GM19438 (cell line): ENCODE data around the gene DCTN2.
"Not testable (repeated sequence)": the region's sequence is repeated elsewhere in the genome, so short reads cannot be mapped to it uniquely, and the experiment has no call there.

Experiments
- ATAC-seq: cut with Tn5 transposase; IDR thresholded peaks from one replicate; pipeline ENCODE4 v1.9.1; 2021; ENCODE audit warnings: low read depth; ENCODE audit not compliant: unreplicated experiment

DCTN2 gene

DNA sequence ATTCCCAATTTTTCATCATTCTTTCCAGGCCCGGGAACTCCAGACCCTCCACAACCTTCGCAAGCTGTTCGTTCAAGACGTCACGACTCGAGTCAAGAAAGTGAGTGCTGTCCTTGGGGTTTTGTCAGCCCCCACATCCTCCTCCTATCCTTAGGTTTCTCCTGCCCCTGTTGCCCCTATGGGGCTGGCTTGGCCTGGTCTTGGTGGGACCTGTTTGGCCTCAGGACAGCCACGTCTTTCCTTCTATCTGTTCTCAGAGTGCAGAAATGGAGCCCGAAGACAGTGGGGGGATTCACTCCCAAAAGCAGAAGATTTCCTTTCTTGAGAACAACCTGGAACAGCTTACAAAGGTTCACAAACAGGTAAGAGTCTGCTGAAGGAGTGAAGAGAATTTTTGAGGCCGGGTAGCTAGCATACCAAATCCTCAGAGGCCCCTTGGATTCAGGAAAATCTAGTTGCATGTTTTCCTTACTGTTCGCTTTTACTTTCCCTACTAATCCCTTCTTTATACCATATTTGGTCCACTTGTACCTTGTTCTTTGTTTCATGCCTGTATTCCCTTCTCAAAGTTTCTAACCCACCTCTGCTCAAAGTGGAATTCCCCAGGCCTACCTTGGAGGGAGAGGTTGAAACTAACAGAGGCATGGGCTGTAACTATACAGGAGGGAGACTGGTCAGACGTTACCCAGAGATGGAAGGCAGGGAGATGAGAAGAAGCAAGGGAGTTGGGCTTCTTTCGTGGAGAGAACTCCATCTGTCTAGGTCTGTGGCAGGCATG lies 31.2 kb upstream of the DCTN2 start:
- ATAC-seq = no peak

DNA sequence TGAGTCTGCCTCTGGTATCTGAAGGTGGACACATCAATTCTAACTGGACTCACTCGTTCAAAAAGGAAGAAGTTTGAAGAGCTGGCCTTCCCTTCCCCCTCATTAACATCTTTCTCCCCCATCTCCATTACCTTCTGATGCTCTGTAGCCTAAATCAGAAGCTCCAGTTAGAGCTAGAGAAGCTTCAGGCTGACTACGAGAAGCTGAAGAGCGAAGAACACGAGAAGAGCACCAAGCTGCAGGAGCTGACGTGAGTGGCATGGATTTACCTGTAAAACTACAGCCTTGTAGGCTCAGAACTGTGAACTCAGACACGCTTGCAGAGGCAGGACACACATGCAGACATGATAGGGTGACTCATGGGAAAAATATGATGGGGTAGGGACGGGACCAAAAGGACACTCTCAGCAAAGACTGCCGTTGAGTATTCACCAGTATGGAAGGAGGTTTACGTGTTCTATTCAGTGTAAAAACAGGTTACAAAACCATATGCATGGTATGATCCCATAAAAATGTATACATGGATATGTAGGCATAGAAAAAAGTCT lies 29.7 kb upstream of the DCTN2 start:
- no peak for ATAC-seq

DNA sequence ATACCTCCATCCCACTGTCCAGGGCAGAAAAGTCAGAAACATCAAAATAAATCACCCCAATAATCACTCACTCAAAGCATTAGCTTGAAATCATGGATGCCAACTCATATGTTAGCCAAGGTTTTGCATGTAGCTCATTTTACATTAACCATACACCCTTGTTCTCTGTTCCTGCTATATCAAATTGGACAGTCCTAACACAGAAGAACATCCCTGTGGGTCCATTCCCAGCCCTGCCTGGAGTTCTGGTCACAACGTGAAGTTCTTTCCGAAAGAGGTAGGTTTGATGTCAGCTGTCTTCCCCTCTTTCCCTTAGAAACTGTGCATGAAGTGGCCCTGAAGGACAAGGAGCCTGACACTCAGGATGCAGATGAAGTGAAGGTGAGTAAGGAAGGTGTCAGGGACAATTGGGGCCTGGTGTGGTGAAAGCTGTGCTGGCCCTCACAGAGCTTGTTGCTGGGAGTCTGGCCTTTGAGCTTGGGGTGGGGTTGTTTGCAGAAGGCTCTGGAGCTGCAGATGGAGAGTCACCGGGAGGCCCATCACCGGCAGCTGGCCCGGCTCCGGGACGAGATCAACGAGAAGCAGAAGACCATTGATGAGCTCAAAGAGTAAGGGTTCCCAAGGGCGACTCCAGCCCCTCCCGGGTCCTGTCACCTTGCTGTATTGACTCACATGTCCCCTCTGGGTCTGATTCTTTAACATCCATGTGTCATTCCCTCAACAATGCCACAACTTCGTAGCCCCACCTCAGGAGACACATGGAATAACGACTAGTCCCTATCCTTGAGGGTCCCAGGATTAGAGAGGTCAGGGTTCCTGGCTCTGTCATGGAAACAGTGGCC lies 29.0 kb upstream of the DCTN2 start:
- ATAC-seq = no peak

DNA sequence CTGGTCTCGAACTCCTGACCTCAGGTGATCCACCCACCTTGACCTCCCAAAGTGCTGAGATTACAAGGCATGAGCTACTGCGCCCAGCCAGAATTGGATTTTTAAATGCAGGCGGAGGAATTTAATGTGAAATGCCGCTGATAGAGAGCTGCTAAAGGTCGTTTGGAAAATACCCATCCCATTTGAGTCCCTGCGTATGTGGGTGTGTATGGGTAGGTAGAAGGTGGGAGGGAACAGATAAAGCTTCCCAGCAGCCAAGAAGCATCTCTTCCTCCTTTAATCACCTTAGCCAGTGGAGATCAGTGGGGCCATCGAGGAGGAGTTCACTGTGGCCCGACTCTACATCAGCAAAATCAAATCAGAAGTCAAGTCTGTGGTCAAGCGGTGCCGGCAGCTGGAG lies 27.8 kb upstream of the DCTN2 start:
- no peak for ATAC-seq

DNA sequence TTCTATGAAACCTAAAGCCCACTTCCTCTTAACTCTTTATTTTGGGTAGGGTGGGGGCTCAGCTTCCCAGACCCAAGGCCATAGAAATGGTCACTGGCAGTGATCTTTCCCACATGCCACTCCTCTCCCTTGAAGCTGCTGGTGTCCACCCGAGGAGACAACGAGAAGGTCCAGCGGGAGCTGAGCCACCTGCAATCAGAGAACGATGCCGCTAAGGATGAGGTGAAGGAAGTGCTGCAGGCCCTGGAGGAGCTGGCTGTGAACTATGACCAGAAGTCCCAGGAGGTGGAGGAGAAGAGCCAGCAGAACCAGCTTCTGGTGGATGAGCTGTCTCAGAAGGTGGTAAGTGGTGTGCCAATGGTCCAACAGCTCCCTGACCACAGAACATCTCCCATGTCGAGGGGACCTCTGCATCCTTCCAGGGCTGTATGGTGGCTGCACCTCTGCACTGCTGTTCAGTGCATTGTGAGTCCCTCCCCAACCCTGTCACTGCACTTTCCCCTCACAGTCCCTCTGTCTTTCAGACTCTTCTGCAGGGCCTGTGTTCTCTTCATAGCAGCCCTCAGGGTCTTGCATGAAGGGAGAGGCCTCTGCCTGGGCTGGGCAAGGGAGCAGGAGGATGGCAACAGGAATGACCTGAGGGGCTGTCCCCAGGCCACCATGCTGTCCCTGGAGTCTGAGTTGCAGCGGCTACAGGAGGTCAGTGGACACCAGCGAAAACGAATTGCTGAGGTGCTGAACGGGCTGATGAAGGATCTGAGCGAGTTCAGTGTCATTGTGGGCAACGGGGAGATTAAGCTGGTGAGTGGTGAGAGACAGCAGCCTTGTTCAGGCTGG lies 25.2 kb upstream of the DCTN2 start:
- ATAC-seq = no peak

DNA sequence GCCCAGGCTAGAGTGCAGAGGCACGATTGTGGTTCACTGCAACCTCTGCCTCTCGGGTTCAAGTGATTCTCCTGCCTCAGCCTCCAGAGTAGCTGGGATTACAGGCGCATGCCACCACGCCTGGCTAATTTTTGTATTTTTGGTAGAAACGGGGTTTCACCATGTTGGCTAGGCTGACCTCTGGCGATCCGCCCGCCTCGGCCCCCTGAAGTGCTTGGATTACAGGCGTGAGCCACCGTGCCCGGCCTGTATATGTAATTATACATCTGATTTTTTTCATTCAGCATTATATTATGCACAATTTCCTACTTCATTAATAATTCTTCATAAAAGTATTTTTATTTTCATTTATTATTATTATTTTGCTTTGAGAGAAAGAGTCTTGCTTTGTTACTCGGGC lies 23.4 kb upstream of the DCTN2 start:
- ATAC-seq = not testable (repeated sequence)

DNA sequence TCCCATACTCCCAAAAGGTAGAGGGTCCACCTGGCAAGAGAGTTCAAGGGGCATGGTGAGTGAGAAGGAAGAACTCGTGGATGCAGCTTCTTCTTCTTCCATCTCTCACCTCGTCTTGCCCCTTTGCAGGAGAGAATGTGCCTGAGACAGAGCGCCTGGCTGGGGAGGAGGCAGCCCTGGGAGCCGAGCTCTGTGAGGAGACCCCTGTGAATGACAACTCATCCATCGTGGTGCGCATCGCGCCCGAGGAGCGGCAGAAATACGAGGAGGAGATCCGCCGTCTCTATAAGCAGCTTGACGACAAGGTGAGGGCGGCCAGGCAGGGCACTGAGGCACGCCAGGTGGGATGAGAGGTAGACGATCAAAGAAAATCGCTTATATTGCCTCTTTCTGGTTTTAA lies 22.9 kb upstream of the DCTN2 start:
- no peak for ATAC-seq

DNA sequence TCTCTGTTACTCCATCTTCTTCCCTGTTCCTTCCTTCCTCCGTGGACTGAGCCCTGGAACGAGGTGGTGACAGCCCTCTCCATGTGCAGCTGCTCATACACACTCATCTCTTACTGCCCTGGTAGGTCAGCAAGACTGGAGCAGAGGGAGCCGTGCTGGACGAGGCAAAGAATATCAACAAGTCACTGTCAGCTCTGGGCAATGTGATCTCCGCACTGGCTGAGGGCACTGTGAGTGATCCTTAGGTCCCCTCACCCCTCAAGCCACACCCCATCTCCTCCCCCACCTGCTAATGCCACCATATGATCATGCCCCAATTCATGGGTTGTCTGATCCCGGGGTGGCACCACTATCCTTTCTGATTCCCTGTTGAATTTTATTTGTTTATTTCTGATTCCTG lies 21.8 kb upstream of the DCTN2 start:
- ATAC-seq = no peak

DNA sequence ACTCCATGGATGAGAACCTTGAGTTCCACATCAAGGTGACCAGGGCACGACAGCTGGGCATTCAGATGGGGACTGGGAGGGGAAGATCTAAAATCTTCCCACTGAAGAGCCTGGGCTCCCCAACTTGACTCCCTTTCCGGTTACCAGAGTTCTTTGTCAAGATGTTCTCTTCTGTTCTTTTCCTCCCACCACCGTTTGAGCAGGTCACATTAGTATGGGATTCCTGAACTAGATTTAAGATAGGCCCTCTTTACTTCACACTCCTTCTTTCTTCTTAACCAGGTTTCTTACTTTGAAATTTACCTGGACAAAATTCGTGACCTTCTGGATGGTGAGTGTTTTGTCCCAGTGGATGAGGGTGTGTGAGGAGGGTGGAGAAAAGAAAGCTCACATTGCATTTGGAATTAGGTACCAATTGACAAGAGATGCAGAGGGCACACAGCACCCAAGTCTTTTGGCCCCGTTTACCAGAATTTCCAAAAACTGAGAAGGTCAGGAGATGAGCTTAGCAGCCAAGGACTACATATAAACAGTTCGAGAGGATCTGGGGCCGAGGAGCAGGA lies 17.3 kb upstream of the DCTN2 start:
- no peak for ATAC-seq

DNA sequence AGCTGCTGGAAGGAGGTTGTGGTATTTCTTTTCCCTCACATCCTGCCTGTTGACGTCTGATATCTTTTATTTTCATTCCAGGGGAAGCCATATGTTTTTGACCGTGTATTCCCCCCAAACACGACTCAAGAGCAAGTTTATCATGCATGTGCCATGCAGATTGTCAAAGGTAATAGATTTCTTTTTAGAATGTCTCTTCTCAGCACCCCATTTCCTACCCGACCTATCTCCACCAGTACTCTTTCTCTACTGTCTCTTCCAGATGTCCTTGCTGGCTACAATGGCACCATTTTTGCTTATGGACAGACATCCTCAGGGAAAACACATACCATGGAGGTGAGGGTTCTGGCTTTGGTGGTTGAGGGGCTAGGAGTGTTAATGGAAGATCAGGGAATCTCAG lies 16.4 kb upstream of the DCTN2 start:
- ATAC-seq = no peak

DNA sequence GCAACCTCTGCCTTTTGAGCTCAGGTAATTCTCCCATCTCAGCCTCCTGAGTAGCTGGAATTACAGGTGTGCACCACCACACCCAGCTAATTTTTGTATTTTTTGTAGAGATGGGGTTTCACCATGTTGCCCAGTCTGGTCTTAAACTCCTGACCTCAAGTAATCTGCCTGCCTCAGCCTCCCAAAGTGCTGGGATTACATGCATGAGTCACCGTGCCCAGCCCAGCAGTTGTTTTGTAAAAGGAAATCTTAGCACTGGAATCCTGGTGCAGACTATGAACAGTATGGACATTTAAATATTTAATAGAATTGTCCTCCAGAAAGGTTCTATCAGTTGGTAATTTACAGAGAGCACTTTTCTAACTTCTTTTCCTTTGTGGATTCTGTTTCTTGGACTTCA lies 14.1 kb upstream of the DCTN2 start:
- not testable (repeated sequence) for ATAC-seq

DNA sequence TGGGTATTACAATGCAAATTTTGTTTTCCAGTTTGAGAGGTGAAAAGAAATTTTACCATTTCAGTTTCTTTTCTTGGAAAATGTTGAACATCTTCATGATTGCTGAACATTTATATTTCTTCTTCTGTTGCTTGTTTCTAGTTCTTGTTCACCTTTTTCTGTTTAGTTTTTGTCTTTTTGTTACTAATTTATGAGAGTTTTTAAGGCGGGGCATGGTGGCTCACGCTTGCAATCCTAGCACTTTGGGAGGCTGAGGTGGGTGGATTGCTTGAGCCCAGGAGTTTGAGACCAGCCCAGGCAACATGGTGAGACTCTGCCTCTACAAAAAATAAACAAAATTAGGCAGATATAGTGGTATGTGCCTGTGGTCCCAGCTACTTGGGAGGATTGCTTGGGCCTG lies 13.5 kb upstream of the DCTN2 start:
- no peak for ATAC-seq

DNA sequence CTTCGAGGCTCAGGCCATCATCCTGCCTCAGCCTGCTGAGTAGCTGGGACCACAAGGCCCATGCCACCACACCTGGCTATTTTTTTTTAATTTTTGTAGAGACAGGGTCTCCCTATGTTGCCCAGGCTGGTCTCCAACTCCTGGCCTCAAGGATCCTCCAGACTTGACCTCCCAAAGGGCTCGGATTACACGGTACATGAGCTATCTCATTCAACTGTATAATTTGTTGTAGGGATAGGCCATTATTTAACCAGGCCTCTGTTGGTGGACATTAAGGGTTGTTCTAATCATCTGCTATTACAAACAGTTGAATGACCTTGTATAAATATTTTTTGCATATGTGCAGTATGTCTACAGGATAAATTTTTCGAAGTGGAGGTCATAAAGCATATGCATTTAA lies 11.9 kb upstream of the DCTN2 start:
- no peak for ATAC-seq

DNA sequence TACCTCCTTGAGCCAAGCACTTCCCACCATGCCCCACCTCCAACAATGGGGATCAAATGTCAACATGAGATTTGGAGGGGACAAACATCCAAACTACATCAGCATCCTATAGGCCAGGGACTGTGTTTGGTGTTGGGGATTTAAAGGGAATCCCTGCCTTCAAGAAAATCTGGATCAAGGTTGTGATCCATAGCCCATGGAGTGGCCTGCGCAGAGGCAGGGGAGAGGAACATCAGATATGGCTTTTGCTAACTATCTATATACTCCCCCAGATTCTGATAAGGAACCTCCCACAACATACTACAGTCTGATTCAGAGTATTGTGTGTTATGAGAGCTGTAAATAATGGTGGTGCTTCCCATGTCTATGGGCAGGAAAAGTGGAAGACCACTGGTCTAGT lies 7.9 kb upstream of the DCTN2 start:
- no peak for ATAC-seq

DNA sequence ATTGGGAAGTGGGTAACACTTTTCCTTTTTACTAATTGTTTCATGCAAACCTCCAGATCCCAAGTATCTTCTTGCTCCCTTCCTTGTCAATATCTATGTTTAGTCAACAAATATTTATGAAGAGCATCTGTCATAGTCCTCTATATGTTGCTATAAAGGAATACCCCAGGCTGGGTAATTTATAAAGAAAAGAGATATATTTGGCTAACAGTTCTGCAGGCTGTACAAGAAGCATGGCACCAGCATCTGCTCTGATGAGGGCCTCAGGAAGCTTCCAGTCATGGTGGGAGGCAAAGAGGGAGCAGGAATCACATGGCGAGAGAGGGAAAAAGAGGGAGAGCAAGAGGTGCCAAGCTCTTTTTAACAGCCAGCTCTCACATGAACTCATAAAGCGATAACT lies 7.5 kb upstream of the DCTN2 start:
- ATAC-seq = no peak

DNA sequence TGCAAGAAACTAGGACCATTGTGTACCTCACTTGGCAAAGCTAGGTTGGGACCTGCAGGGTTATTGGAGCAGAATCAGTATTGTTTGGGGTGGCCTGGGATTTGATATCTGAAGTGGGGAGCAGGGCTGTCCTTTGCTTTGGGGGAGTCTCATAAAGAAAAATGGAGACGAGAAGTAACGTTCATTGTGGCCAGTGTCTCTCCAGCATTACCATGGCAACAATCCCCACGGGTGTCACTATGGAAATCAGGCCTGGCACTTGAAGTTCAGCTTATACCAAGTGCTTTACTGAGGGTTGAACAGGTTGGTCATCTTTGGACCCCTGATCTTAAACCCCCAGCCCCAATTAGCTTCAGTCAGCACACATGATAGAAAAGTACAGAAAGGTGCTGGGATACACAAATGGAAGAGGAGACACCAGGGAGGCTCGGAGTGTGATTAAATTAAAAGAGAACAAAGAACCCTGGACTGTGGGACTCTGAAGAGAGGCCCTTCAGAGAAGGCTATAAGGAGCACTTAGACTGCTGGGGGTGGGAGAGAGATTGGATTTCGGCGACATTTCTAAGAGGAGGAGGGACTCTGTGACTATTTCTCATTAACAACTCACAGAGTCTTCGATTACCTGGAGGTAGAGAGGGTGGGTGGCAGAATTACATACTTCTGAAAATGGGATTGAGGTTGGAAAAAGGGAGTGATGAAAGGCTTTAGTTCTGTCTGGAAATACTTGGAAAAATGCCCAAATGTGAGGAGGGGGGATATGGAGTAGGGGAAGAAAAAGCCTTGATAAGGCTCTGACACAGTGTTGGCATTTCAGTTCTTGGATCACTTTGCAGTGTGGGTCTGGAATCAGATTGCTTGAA lies 6.6 kb upstream of the DCTN2 start:
- no peak for ATAC-seq

DNA sequence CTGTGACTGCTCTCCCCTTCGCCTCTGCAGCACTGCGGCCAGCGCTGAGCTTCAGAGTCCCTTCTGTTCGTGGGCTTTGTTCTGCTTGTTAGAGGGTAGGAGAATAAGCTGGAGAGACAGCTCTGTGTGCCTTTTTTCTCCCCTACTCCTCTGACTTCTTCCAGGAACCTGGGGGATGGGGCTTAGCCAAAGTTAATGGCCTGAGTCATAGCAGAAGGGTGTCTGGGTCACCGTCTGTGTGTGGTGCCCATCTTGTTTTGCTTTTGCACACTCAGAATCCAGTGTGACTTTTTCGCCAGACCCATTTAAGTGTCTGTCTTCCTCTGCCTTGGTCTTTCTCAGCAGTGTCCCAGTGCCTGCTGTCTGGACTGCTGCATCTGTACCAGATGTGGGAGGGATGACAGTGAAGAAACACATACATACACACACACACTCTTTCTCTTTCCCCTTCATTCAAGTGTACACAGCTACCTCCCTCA lies 5.9 kb upstream of the DCTN2 start:
- no peak for ATAC-seq

DNA sequence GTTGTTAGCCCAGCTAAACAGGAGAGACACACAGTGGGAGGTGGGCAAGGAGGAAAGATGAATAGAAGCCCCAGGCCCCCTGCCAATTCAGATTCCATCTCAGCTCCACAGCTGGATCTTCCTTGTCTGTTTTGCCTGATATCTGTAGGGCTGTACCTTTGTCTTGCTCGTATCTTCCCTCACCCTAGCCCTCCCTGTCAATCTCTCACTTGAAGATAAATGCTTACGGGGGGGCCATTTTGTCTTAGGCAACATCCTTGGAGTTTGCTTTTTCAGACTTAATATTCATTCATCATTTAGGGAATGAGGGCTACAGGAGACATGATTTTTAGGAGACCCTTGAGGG lies 5.3 kb upstream of the DCTN2 start:
- no peak for ATAC-seq

DNA sequence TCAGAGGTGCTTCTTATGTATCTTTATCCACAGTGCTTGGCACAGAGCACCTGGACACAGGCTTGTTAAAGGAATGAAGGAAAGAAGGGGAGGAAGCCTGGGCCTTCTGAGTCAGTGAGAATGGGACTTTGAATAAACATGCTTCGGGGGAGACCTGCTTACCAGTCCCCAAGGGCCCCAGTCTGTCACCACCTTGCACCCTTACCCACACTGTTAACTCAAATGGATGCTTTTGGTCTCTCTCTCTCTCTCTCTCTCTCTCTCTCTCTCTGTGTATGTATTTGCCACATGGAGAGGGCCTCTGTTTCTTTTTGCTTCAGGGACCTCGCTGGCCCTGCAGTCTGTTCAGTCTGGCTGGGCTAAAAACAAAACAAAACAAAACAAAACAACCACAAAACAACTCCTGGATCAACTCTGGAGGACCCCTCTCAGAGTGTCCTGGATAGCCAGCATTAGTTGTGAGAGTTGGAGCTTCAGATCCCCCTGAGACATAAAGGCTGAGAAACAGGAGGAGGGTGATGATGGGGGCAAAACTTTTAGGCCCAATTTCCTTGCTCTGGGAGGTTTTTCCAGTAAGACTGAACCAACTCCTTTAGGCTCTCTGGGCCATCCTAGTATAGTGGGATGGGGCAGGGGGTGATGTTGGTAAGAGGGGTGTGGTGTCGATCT lies 4.8 kb upstream of the DCTN2 start:
- ATAC-seq = no peak
